ENCODE data around the gene NANP.
"Not testable (repeated sequence)": the region's sequence is repeated elsewhere in the genome, so short reads cannot be mapped to it uniquely, and the experiment has no call there.

The NANP gene

DNA sequence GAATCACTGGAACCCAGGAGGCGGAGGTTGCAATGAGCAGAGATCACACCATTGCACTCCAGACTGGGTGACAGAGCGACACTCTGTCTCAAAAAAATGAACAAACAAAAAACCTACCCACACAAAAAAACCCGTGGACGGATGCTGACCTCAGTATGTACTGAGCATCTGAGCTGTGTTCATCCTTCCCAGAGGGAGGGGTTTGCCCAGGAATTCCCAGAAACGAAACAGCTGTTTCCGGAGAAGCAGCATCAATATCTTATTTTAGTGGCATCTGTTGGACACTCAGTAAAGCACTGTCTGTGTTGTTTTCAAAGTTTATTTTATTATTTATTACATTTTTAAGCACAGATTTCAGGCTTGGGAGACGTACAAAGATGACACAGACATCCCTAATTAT is 18.7 kb downstream of the NANP start:
- no peak for DNase-seq

DNA sequence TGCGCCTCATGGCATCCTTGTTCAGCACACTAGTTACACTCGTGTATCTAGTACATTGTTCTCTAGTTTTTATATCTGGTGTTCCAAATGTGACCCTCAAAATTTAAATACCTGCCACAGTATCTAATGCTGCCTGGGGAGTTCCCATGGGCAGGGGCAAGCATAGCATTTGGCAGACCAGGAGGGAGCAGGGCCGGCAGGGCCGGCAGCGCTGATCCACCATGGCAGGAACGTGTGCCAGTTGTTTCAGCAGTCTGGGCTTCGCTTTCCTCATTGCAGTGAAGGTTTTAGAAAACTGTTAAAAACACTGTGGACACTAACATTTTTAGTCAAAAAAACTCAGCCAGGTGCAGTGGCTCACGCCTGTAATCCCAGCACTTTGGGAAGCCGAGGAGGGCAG is 19.2 kb downstream of the NANP start:
- no peak for DNase-seq

DNA sequence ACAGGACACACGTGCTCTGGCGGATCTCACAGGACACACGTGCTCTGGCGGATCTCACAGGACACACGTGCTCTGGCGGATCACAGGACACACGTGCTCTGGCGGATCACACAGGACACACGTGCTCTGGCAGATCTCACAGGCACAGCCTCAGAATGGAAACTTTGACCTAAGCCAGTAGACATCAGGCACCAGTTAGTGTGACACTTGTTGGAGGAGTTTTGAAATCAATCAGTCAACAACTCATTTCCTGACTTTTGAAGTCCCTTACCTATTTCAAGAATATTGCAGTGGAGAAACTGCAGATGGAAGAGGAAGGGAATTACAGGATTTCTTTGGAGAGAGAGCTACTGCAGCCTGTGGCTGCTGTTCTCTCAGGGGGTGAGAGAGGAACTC is 20.9 kb downstream of the NANP start:
- not testable (repeated sequence) for DNase-seq

DNA sequence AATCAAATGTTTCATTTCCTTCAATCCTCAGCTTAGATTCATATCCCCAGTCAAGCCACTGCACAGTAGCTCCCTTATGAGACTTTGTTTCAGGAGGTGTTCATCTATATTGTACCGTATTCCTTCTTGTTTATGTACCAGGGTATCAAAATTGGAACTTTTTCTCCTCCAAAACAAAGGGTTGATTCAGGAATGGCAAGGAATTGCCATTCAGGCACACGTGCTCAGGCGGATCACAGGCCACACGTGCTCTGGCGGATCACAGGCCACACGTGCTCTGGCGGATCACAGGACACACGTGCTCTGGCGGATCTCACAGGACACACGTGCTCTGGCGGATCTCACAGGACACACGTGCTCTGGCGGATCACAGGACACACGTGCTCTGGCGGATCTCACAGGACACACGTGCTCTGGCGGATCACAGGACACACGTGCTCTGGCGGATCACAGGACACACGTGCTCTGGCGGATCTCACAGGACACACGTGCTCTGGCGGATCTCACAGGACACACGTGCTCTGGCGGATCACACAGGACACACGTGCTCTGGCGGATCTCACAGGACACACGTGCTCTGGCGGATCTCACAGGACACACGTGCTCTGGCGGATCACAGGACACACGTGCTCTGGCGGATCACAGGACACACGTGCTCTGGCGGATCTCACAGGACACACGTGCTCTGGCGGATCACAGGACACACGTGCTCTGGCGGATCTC is 21.5 kb downstream of the NANP start:
- DNase-seq = not testable (repeated sequence)

DNA sequence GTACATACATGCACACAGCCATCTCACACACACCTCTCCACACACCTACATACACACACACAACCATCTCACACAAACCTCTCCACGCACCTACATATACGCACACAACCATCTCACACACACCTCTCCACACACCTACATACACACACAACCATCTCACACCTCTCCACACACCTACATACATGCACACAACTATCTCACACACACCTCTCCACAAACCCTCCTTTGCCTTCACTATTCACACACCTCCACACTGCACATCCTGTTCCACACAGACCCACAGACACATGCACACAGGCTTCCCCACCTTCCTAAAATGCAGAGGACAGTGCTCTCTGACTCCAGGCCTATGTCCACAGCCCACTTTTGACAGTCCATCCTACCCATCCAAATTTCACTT is 22.2 kb downstream of the NANP start:
- no peak for DNase-seq

DNA sequence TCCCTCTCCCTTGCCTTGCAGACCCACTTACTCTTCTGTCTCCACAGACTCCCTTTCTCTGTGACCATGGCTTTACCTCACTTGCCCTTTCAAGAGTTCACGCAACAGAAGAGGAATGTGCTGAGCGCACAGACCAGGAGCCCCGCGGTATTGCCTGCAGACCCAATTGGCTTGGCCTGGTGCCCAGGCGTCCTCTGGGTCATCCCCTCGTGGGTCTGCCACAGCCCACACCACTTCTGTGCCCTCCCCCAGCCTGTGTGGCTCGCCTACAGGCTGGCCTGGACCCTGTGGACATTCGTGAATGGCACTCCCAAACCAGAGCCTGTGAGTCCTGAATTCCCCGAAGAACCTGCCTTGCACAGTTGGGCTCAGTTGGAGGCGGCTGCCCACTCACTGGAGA is 23.2 kb downstream of the NANP start:
- no peak for DNase-seq

DNA sequence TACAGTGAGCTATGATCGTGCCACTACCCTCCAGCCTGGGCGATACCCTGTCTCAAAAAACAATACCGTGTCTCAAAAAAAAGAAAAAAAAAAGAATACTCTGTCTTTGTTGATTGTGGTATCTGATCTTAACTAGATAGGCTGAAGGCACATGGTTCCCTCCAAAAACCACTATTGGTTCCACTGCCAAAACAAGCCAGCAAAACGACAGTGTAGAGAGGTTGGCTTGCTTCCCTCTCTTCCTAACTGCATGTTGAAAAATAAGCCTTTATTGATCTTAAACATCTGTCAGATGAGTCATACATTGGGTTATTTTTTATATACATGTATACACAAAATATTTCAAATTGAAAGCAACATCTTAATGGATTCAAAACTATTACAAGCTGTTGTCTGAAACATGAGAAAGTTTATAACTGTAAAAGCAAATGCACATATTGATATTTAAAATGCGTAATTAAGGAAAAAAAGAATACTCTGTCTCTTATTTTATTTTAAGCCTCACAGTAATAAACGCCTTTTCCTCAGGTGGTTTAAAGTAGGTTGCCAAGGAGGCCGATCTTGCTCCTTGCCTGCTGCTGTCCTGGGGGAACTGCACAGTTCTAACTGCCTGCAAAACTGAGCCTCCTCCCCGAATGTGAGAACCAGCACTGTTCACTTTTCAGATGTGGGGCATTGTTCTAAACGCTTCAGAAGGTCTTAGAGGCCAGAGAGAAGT is 31.5 kb downstream of the NANP start:
- DNase-seq = no peak

DNA sequence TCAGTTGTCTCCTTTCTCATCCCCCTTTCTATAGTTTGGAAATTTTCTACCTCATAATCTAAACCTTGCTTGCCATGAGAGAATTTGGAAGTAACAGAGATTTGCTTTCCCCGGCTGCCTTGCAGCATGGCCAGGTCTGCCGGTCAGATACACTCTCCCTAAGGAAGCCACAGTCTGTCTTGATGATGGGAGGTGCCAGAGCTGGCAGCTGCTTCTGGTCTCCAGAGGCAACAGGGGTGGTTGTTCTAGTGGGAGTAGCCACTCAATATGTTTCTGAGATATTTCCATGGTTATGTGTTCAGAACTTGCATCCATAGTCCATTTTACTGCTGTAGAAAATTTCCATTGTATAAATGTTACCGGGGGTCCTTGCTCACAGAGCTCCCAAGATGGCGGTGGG is 33.0 kb downstream of the NANP start:
- not testable (repeated sequence) for DNase-seq

DNA sequence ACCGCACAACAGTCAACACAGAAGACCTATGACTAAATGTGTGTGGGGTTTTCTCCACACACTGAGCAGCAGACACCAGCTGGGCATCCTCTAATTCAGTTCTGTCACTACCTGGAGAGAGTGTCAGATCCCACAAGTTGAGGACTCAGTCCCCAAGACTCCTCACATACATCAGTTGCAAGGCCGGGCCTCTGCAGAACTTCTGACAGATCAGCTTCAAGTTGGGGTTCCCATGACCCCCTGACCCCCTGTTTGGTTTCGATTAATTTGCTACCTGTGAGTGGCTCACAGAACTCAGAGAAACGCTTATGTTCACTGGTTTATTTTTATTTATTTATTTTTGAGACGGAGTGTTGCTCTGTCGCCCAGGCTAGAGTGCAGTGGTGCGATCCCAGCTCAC is 35.3 kb downstream of the NANP start:
- no peak for DNase-seq

DNA sequence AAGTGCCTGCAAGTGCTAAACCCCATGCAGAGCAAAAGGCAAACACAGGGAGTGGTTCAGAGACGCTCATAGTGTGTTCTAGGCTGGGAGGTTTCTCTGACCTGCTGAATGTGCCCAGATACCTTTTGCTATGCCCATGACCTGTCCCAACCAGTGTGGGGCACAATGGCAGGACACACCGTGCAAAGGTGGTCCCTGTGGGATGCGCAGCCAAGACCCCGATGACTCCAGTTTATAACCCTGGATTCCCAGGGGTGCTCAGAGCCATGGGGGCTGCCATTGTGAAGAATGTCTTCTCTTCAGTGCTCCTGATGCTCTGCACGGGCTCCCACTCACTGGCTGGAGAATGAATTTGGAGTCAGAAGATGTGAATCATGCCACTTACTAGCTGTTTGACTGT is 36.3 kb downstream of the NANP start:
- no peak for DNase-seq

DNA sequence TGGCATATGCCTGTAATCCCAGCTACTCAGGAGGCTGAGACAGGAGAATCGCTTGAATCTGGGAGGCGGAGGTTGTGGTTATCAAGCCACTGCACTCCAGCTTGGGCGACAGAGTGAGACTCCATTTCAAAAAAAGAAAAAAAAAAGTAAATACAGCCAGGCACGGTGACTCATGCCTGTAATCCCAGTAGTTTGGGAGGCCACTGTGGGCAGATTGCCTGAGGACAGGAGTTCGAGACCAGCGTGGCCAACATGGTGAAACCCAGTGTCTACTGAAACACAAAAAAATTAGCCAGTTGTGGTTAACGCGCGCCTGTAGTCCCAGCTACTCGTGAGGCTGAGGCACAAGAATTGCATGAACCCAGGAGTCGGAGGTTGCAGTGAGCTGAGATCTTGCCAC is 36.9 kb downstream of the NANP start:
- DNase-seq = no peak

DNA sequence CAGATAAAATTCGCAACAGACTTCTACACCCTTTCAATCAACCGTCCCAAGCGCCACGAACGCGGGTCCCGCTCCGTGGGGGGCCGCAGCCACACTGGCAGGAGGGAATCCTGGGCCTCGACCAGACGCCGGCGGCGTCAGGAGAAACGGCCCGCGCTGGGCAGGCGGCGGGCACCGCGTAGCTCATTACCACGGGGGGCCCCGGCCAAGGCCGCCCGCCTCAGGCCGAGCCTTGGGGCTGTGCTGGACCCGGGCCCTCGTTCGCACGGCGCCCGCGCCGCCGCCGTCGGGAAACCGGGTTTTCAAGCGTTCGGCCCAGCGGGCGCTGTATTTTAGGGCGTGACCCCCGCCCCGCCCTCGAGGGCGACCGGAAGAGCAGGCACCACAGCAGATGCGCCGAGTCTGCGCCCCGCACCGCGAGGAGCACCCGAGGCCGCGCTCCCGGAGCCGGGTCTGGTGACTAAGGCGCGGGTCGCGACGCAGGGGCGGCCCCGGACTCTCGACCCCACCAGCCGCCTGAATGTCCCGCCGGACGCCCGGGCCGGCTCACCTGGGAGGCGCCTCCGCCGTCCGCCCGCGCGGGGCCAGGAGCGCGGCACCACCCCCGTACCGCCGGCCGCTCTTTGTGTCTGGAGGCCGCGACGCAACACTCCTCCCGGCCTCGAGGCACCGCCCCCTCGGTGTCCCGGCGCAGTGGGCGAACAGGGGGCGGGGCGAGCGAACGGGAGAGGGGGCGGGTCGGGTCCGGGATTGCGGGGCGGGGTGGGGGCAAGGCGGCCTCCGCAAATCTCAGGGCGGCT is 38.7 kb downstream of the NANP start, which contains the start of gene NINL:
NINL (minus strand) TSS at position 627 of the 800 bp plus-strand sequence. CDS start 58,944 bp downstream, outside the sequence.
- DNase-seq = peak; percentile 17

DNA sequence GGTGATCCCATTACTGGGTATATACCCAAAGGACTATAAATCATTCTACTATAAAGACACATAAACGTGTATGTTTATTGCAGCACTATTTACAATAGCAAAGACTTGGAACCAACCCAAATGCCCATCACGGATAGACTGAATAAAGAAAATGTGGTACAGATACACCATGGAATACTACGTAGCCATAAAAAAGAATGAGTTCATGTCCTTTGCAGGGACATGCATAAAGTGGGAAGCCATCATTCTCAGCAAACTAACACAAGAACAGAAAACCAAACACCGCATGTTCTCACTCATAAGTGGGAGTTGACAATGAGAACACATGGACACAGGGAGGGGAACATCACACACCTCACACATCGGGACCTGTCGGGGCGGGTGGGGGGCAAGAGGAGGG is 40.2 kb downstream of the NANP start:
- DNase-seq = not testable (repeated sequence)

DNA sequence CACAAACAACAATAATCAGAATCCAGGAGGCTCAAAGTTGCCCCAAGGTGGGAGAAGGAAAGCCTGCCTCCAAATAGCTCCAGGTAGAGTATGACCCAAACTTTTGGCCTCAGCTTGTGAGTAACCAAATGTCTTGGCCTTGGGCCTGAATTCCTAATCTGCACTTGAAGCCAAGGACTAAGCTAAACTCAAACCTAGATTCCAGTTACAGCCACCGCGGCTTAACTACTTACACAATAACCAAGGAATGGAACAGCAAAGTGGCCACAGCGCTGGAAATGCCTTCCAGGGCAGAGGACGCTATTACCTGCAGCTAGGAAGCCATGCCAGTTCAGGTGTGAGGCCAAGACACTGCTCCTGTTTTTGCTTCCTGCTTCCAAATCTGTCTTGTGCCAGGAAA is 43.1 kb downstream of the NANP start:
- no peak for DNase-seq

DNA sequence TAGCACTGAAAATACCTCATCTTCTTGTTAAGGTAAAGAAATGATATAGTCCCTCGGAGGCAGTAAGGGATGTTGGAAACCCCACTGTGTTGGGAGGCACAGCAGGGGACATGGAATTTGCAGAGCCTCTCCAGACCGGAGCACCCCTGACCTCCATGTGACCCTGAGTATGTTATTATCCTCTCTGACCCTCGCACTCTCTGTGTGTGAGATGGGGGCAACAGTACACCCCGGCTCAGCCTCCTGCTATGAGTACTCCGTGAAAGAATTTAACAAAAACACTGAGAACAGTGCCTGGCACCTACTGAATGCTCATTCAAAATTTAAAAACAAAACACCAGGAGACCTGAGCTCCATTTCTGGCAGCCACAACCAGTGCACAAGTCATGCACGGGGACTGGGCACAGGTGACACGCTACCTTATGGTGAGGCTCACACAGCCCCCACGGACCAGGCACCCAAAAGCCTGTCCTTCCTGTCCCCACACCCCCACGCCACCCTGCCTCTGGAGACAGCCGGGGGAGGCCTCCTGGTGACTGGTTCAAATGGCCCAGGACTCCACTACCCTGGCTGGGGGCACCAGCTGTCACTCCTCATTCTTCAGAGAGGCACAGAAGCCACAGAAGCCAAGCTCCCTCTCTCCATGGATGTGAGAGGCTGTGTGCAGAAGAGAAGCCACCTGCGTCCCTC is 44.6 kb downstream of the NANP start:
- DNase-seq = no peak

DNA sequence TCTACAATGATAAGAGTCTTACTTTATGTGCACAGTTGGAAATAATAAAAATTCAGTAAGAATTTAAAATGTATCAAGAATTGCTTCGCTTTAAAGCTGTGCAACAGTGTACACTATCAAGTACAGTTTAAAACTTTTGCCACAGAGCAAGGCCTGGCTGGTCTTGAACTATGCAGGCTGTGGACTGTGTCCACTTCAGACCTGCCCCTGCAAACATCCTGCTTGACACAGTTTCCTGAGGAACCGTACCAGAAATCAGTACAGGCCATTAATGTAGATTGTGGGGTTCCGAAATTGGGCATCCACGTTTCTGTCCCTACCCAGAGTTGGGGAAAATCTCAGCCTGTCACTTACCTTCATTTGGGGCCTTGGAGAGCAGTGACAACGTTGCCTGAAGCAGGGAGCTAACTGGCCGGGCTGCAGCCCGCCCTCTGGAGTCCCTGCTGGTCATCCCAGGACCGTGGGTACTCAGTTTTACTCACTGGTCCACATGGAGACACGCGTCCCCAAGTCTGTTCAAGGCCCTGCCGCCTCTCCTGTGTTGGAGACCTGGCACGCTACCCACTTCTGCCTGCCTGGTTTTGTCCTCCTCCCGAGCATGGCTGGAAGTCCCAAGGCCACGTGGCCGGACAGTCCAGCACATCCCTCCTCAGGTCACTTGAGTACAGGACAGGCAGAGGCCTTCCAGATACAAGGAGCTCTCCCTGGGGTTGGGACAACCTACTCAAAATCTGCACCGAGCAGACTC is 46.9 kb downstream of the NANP start:
- no peak for DNase-seq

DNA sequence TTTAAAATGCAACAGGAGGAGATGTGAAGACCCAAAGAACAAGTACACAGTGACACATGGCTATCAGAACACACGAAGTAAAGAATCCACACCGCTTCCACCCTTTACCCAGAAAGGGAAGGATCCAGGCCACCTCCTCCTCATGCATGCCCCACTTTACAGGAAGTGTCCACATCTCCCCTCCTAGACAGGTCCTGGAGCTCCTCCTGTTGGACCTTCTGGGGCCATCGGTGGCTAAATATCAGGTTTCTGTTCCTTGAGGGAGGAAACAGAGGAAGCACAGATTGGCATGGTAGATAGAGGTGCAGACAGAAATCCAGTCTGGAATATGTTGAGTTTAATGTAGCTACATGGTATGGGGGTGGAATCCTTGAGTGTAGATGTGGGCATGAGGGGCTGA is 49.4 kb downstream of the NANP start:
- DNase-seq = peak; percentile 16

DNA sequence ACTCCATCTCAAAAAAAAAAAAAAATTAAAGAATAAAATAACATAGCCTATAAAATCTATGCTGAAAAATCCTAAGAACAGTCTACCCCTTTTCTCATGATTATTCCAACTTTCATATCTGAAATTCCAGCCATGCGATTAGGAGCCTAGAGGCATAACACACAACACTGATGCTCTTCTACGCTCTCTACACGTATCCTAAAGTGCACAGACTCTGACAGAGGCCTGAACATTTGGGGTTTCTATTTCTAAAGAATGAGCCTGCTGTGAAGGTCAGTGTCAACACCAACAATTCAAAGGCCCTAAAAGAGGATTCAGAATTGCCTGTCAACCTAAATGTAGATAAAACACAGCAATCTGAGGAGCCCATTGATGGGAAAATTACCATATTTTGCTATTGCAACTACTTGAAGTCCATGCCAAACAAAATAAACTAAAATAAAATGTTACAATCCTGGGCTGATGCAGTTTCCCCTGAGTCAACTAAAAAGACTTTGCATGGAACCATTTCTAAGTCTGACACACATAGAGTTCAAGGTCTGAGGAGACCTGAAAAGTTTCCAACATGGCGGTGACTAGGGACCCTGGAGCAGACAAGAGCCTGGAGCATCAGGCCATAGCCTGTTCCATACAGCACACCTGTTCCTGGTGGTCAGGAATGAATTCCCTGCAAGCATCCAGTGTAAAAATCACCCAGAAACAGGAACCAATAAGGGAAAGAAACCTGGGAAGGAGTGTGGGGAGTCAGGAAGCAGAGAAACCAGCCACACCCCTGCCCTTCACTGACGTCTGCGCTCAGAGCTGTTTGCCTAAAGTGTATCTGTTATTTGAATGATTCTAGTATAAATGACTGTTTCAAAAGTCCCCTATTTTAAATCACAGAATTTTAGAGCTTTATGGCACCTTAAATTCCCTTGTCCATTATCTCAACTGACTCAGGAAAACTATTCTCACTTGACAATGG is 50.2 kb downstream of the NANP start:
- DNase-seq = no peak

DNA sequence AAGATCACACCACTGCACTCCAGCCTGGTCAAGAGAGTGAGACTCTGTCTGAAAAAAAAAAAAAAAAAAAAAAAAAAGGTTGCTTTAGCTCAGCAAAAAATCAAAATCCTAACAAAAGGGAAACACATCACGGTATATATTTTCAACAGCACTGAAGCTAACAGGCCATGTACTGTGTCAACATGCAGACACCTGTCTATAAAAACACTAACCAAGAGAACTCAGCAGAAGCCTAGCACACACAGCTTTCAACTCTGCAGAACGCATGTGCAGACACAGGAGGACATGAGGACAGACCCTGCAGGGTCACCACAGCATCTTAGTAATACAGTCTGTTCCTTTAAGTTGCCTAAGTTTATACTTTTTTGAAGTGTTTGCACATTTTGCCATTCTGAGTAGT is 52.0 kb downstream of the NANP start:
- no peak for DNase-seq

DNA sequence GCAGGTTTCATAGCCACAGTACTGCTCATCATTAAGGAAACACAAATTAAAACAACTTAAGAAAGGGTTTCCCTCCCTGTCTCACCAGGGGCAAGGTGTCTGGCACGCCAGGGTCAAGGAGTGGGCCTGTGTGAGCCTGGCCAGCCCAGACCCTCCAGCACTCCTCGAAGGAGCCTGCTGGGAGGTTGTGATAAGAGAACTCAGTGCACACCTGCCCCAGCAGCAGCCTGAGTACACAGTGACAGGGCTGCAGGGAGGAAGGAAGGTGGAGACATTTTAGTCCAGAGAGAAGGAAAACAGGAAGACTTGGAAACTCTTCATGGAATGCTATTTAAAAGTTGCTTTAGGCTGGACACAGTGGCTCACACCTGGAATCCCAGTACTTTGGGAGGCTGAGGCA is 52.6 kb downstream of the NANP start:
- DNase-seq = no peak

DNA sequence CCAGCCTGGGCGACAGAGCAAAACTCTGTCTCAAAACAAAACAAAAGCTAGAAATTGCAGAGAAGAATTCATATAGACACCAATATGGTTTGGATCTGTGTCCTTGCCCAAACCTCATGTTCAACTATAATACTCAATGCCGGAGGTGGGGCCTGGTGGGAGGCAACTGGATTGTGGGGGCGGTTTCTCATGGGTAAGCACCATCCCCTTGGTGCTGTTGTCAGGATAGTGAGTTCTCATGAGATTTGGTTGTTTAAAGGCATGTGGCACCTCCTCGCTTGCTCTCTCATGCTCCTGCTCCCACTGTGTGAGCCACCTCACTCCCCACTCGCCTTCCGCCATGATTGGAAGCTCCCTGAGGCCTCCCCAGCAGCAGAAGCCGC is 53.7 kb downstream of the NANP start:
- no peak for DNase-seq

Data from hematopoietic multipotent progenitor cell treated with erythropoietin and hydrocortisone succinate and interleukin-3 and kit ligand, for 8 days (in vitro differentiated cells).